ENCODE data around the gene CDC73. TPM values are rescaled to one million over a fixed set of nuclear protein-coding genes. Genes with fewer than 3 reads are reported as not detected.

Gene CDC73
- total and polyA plus RNA-seq, 2 donors (not counting 3 experiments of a cell fraction or from before 2014, with no cell fraction given): 9.9 to 55.8 TPM

DNA sequence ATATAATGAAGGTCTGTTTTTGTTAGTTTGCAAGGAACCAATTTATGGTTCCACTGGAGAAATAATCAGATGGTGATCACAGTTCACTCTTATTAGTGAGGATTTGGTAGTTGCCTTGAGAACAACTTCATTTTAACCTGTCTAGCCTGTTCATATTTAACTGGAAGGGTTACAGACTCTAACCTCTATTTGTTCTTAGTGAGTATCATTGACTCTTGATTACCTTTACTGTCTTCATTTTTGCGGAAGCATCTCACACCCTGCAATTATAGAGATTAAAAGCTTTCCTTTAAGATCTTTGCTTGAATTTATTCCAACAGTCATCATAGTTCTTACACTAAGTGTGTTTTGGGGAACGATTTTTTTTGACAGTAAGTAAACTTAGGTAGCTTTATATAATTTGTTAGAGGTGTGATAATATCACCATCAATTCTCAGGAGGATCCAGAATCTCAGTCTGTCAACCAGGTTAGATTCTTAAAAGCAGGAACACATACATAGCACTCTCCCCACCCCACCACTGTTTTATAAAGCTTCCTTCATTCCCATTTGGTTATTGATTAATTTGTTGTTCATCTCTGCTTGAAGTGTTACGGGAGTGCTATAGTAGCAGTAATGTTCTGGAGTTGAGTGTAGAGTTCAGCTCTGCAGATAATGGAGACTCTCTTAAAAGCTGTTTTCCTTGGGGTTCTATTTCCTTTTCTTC is 34.4 kb downstream of the CDC73 start:
- Histone ChIP-seq H3K9me1 (replicated peaks; ENCODE audit: control insufficient read depth, extremely low read depth, insufficient read depth, low read length) (no peaks in the 10 kb centered on the region), H3K4me3 (replicated peaks in 1 of 3; ENCODE audit: insufficient read depth in 1 of 3, low read depth in 1 of 3, low read length in 3 of 3) (no peak overlapping the region), H3K4me1 (ENCODE audit: control insufficient read depth, extremely low read depth, insufficient read depth, low read length) (no peaks in the 10 kb centered on the region), H3K27me3 (ENCODE audit: control insufficient read depth in 2 of 2, insufficient read depth in 2 of 2, low read length in 2 of 2) (no peaks in the 10 kb centered on the region), H3K79me2 (ENCODE audit: control insufficient read depth, insufficient read depth, low read length) (peaks cover 21% of the 10 kb centered on the region), H3K9ac (replicated peaks; ENCODE audit: extremely low read depth, insufficient read depth, low read length) (no peak overlapping the region), H2AFZ (ENCODE audit: low read depth, low read length) (no peak overlapping the region), H3K27ac (ENCODE audit: insufficient read depth, low read depth, low read length) (no peak overlapping the region), H3K4me2 (ENCODE audit: insufficient read depth, low read length) (no peak overlapping the region), H3K9me3 (replicated peaks; ENCODE audit: control insufficient read depth, insufficient read depth, low read length) (no peaks in the 10 kb centered on the region), H4K20me1 (replicated peaks; ENCODE audit: control insufficient read depth, extremely low read depth, insufficient read depth, low read length) (peaks cover 4% of the 10 kb centered on the region), H3K36me3 (ENCODE audit: control insufficient read depth in 2 of 2, extremely low read depth in 1 of 2, insufficient read depth in 2 of 2, low read length in 2 of 2) (peaks cover 7 to 10% of the 10 kb centered on the region in 2 experiments)
- FAIRE-seq (no peak), DNase-seq (ENCODE audit: low read depth, low spot score) (no peak)
- TF ChIP-seq, protein P1, sequence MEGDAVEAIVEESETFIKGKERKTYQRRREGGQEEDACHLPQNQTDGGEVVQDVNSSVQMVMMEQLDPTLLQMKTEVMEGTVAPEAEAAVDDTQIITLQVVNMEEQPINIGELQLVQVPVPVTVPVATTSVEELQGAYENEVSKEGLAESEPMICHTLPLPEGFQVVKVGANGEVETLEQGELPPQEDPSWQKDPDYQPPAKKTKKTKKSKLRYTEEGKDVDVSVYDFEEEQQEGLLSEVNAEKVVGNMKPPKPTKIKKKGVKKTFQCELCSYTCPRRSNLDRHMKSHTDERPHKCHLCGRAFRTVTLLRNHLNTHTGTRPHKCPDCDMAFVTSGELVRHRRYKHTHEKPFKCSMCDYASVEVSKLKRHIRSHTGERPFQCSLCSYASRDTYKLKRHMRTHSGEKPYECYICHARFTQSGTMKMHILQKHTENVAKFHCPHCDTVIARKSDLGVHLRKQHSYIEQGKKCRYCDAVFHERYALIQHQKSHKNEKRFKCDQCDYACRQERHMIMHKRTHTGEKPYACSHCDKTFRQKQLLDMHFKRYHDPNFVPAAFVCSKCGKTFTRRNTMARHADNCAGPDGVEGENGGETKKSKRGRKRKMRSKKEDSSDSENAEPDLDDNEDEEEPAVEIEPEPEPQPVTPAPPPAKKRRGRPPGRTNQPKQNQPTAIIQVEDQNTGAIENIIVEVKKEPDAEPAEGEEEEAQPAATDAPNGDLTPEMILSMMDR (IDR thresholded peaks at IDR 0.05; ENCODE audit: extremely low read depth in 1 of 2, insufficient read depth in 1 of 2, low read depth in 1 of 2, low read length in 2 of 2): no peak
- TF ChIP-seq EZH2 (IDR thresholded peaks at IDR 0.05; ENCODE audit: borderline replicate concordance, low read depth, low read length, severe bottlenecking) (no peak), POLR2AphosphoS5 (IDR thresholded peaks at IDR 0.05; ENCODE audit: insufficient read depth, low read depth, low read length) (no peak), POLR2A (IDR thresholded peaks at IDR 0.05; ENCODE audit: low read depth, low read length) (no peak), FOS (IDR thresholded peaks at IDR 0.05; ENCODE audit: borderline replicate concordance, insufficient read depth, low read length) (no peak), GATA2 (IDR thresholded peaks at IDR 0.05; ENCODE audit: insufficient read depth, insufficient read length, low read depth, low read length) (no peak), JUN (IDR thresholded peaks at IDR 0.05; ENCODE audit: borderline replicate concordance, insufficient read depth, insufficient read length, low read depth) (no peak), MYC (IDR thresholded peaks at IDR 0.05; ENCODE audit: low read depth, low read length) (no peak)
- TF ChIP-seq, protein P2, sequence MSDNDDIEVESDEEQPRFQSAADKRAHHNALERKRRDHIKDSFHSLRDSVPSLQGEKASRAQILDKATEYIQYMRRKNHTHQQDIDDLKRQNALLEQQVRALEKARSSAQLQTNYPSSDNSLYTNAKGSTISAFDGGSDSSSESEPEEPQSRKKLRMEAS (IDR thresholded peaks at IDR 0.05; ENCODE audit: insufficient read depth, insufficient read length): no peak
- dilution Hi-C loops (cut with MboI; ENCODE audit: extremely low pct_ligation_motif_present, low sequenced_read_pairs) (no loop called here), intact Hi-C loops (cut with micrococcal nuclease) (no loop called here)
- POLR2A ChIA-PET: no interaction called here
- CTCF ChIA-PET: interaction anchor here (1.1 kb wide), 1 partner anchor 13 kb away, joined by 3 read pairs; no protein-coding TSS in a partner anchor
- no TSS peak for BruUV-seq (replicated peaks)
